Astrocyte of the hippocampus (primary cell): Measurements from ENCODE around the gene EXD3.

ENCODE experiments used
- DNase-seq: peaks from one replicate; pipeline ENCODE4 v3.0.0; 2011; ENCODE audit warnings: low read depth, low spot score

EXD3 gene

GRCh38 chr9:137294681-137295237 lies 128.2 kb downstream of the EXD3 start:
- peak; percentile 62 for DNase-seq

GRCh38 chr9:137294091-137294680 lies 128.8 kb downstream of the EXD3 start:
- no peak for DNase-seq

GRCh38 chr9:137293482-137294090 lies 129.4 kb downstream of the EXD3 start:
- DNase-seq: no peak

GRCh38 chr9:137293094-137293481 lies 129.9 kb downstream of the EXD3 start:
- DNase-seq: no peak

GRCh38 chr9:137286975-137287383 lies 136.0 kb downstream of the EXD3 start:
- peak; percentile 73 for DNase-seq

- no peak for DNase-seq
Observed at GRCh38 chr9:137281345-137282116, 141.4 kb downstream of the EXD3 start.

GRCh38 chr9:137280474-137281344 lies 142.3 kb downstream of the EXD3 start:
- peak; percentile 74 for DNase-seq

GRCh38 chr9:137279741-137280473 lies 143.1 kb downstream of the EXD3 start:
- DNase-seq: no peak

GRCh38 chr9:137278721-137279711 lies 143.9 kb downstream of the EXD3 start:
- DNase-seq: no peak

- DNase-seq: peak; percentile 36
Observed at GRCh38 chr9:137278061-137278701, 144.8 kb downstream of the EXD3 start.

- DNase-seq: peak; percentile 89
Observed at GRCh38 chr9:137277329-137278041, 145.5 kb downstream of the EXD3 start, which contains the start of gene TOR4A. Gene TOR4A, plus strand, starts transcription at chr9:137277726. Its CDS starts 964 bp downstream, at chr9:137278690.

GRCh38 chr9:137276473-137277328 lies 146.3 kb downstream of the EXD3 start:
- peak; percentile 68 for DNase-seq

GRCh38 chr9:137275588-137276472 lies 147.1 kb downstream of the EXD3 start:
- DNase-seq: no peak

- DNase-seq: no peak
Observed at GRCh38 chr9:137275203-137275587, 147.8 kb downstream of the EXD3 start.

GRCh38 chr9:137273611-137274320 lies 149.2 kb downstream of the EXD3 start:
- peak; percentile 0 for DNase-seq

- no peak for DNase-seq
Observed at GRCh38 chr9:137273095-137273490, 149.9 kb downstream of the EXD3 start.
